Neural crest cell (in vitro differentiated cells): ENCODE measurements around the gene PLCL1. TPM values are rescaled to one million over a fixed set of nuclear protein-coding genes. Genes with fewer than 3 reads are reported as not detected.
A peak's percentile ranks its signal among the peaks of the same experiment; 100 is the strongest.

Experiments
- DNase-seq: peaks from one replicate; pipeline ENCODE4 v3.0.0; 2021; ENCODE audit warnings: low read depth, mixed read lengths, low spot score
- H3K27ac Mint-ChIP-seq: one replicate; pipeline ENCODE4 v1.8.0; 2021; ENCODE audit warnings: mild to moderate bottlenecking, mixed read lengths; ENCODE audit not compliant: unreplicated experiment
- H3K27me3 Mint-ChIP-seq: 2 replicates; pipeline ENCODE4 v1.8.0; 2021; ENCODE audit warnings: low read depth, mild to moderate bottlenecking, mixed read lengths
- H3K36me3 Mint-ChIP-seq: 2 replicates; pipeline ENCODE4 v1.8.0; 2021; ENCODE audit warnings: low read depth, mild to moderate bottlenecking, mixed read lengths
- H3K4me1 Mint-ChIP-seq: 2 replicates; pipeline ENCODE4 v1.8.0; 2021; ENCODE audit warnings: mixed read lengths
- H3K4me3 Mint-ChIP-seq: one replicate; pipeline ENCODE4 v1.8.0; 2021; ENCODE audit warnings: mild to moderate bottlenecking, mixed read lengths
- H3K9me3 Mint-ChIP-seq: 2 replicates; pipeline ENCODE4 v1.8.0; 2021; ENCODE audit warnings: mixed read lengths
- CTCF ChIP-seq: fragments of 200-600 bp; sonication (generic); conservative IDR thresholded peaks from 2 replicates; pipeline ENCODE4 v1.5.0; 2021; ENCODE audit warnings: antibody characterized with exemption, mild to moderate bottlenecking
- total RNA-seq: library from RNA; stranded (reverse); gene quantifications from 2 replicates; pipeline ENCODE4 v1.2.1, GENCODE V29; 2021

PLCL1 gene
- total RNA-seq, 1 donor from 2014 or later: 0.72 TPM

- Mint-ChIP-seq H3K4me1 (peaks cover 4% of the 10 kb centered on the region), H3K4me3 (no peak overlapping the region), H3K27me3 (no peaks in the 10 kb centered on the region), H3K9me3 (no peaks in the 10 kb centered on the region), H3K27ac (no peak overlapping the region), H3K36me3 (no peaks in the 10 kb centered on the region)
- no peak for TF ChIP-seq CTCF
- no peak for DNase-seq
Observed at GRCh38 chr2:198116756-198117155, 312.4 kb downstream of the PLCL1 start.

DNA sequence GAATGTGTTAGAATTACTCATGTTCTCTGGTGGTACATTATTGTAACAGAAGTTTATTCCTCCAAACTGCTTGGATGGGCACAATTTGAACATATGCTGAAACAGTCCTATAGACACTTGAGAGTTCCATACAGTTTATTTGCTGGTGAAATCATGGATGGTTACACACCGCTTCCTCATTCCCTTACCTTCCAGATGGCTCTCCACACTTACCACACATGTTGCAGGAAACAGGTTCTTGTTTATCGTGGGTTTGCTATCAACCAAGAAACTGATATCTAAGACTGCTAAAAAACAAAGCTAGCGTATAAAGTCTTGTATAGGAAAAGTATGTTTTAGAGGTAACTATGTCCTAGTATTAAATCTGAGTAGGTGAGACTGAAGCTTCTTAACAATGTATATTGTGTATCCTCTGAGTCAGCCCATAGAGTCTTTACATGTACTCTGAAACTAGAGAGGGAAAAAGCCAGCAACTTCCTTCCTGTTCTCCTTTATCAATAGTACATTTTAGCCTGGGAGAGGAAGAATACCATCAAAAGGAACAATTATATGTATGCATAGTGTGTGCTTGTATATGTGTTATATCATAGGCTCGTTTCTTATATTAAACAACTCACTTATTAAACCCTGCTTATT lies 313.1 kb downstream of the PLCL1 start:
- no peak for DNase-seq
- Mint-ChIP-seq H3K27ac (no peak overlapping the region), H3K36me3 (no peaks in the 10 kb centered on the region), H3K27me3 (no peaks in the 10 kb centered on the region), H3K4me1 (no peaks in the 10 kb centered on the region), H3K9me3 (no peaks in the 10 kb centered on the region), H3K4me3 (no peak overlapping the region)
- no peak for TF ChIP-seq CTCF

DNA sequence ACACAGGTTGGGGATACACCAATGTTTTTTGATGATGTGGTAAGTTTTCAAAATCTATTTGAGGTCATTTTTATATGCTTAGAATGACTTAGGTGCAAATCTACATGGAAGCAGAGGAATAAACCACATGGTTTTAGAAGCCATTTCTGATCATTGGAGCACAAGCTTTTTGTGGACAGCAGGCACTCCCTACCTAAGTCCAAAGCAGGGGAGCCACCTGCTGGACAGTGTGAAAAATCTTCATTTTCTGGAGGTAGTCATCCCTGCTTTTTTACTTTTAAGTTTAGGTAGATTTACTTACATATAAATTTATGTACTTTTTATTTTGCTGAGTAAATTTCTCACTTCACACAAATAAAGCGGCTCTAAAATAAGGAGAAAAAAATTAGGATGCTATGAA lies 323.2 kb downstream of the PLCL1 start:
- Mint-ChIP-seq H3K27me3 (peaks cover 11% of the 10 kb centered on the region), H3K27ac (no peak overlapping the region), H3K4me1 (no peaks in the 10 kb centered on the region), H3K9me3 (no peaks in the 10 kb centered on the region), H3K4me3 (no peak overlapping the region), H3K36me3 (no peaks in the 10 kb centered on the region)
- DNase-seq: peak; percentile 9
- TF ChIP-seq CTCF: peak; percentile 75

DNA sequence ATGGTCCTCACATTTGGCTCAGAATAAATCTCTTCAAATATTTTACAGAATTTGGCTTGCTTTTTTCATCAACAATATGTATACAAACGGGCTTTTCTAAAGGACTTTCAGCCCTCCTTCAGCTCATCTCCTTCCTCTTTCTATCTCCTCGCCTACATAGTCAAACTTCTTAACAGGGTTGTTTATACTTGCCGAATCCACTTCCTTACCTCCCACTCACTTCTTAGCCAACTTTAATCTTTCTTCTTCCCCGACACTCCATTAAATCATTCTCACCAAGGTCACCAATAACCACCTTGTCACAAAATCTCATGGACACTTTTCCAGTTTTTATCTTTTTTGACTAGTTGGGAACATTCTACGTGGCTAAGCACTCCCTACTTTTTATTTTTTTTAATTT lies 325.2 kb downstream of the PLCL1 start:
- Mint-ChIP-seq H3K27me3 (peaks cover 11% of the 10 kb centered on the region), H3K4me3 (no peak overlapping the region), H3K27ac (no peak overlapping the region), H3K4me1 (no peaks in the 10 kb centered on the region), H3K36me3 (no peaks in the 10 kb centered on the region), H3K9me3 (no peaks in the 10 kb centered on the region)
- DNase-seq: no peak
- TF ChIP-seq CTCF: no peak

DNA sequence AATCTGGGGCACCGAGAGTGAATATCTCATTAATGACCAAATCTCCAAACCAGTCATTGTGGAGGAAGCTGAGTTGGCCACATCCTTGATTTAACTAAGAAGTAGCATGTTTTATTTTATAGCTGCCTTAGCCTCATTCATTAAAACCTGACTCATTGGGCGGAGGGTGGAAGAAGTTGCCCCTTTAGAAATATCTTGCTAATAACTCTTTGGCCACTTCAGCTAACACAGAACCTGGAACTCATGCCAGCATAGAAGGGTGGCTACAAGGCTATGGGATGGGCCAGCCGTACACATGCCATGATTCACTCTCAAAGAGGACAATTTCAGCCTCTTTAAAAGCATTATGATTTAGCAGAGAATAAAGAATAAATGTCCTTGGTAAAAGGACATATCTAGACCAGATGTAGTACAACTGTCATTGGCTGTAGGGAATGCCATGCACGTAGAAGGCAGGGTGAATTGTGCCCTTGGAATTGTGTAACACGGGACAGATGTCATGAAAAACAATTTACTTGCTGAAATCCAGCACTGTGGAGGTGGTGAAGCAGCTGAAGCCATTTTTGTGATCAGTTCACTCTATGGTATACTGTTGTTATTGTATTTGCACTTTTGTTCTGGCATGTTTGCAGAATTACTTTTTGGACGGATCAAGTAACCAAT lies 330.0 kb downstream of the PLCL1 start:
- TF ChIP-seq CTCF: no peak
- H3K27me3 Mint-ChIP-seq: peaks cover 11% of the 10 kb centered on the region
- no peaks in the 10 kb centered on the region for H3K4me1 Mint-ChIP-seq
- H3K4me3 Mint-ChIP-seq: no peak overlapping the region
- DNase-seq: no peak
- H3K36me3 Mint-ChIP-seq: no peaks in the 10 kb centered on the region
- no peak overlapping the region for H3K27ac Mint-ChIP-seq
- H3K9me3 Mint-ChIP-seq: no peaks in the 10 kb centered on the region
